Muscle of leg (tissue), 11 donors: ENCODE results near the gene LRRC32. TPM values are rescaled to one million over a fixed set of nuclear protein-coding genes. Genes with fewer than 3 reads are reported as not detected.

Experiments
- DNase-seq: peaks from one replicate; pipeline ENCODE4 v3.0.0; 2013
- H3K27ac ChIP-seq: one replicate; pipeline ENCODE4 v1.5.1; 2013; ENCODE audit warnings: mild to moderate bottlenecking, low read length, control low read depth
- H3K27me3 ChIP-seq: one replicate; pipeline ENCODE4 v1.6.1; 2013; ENCODE audit warnings: low read length; ENCODE audit not compliant: control insufficient read depth, insufficient read depth
- H3K36me3 ChIP-seq: one replicate; pipeline ENCODE4 v1.6.1; 2013; ENCODE audit warnings: low read length; ENCODE audit not compliant: control insufficient read depth, insufficient read depth
- H3K4me1 ChIP-seq: one replicate; pipeline ENCODE4 v1.6.1; 2013; ENCODE audit warnings: low read length; ENCODE audit not compliant: control insufficient read depth, insufficient read depth
- H3K4me3 ChIP-seq: one replicate; pipeline ENCODE4 v1.5.1; 2013; ENCODE audit warnings: low read length, control low read depth
- H3K9me3 ChIP-seq: replicated peaks from 2 replicates; pipeline ENCODE4 v1.6.1; 2013; ENCODE audit warnings: low read depth, low read length; ENCODE audit not compliant: control insufficient read depth
- WGBS: methylation state at CpG from one replicate; pipeline ENCODE4 v1.1.5; 2013; ENCODE audit warnings: missing lambda C conversion rate; ENCODE audit not compliant: insufficient coverage; 5-methylcytosine and 5-hydroxymethylcytosine counted together
- polyA plus RNA-seq, 8 donors: library from polyadenylated mRNA; unstranded; fragments of 120-200 nt; gene quantifications; one replicate each; pipeline versions ENCODE4 v1.2.1 to v1.2.3, GENCODE V29; 2013; ENCODE audit warnings: inconsistent platforms in 1 of 8, low replicate concordance in 1 of 8; ENCODE audit not compliant: insufficient read length in 8 of 8, insufficient read depth in 1 of 8
- total RNA-seq: library from RNA; stranded (reverse); fragments of 120-200 nt; gene quantifications from one replicate; pipeline ENCODE4 v1.2.4, GENCODE V29; 2013

Gene LRRC32
- total and polyA plus RNA-seq, 9 donors: 21.8 to 37.5 (median 31.8) TPM

DNA sequence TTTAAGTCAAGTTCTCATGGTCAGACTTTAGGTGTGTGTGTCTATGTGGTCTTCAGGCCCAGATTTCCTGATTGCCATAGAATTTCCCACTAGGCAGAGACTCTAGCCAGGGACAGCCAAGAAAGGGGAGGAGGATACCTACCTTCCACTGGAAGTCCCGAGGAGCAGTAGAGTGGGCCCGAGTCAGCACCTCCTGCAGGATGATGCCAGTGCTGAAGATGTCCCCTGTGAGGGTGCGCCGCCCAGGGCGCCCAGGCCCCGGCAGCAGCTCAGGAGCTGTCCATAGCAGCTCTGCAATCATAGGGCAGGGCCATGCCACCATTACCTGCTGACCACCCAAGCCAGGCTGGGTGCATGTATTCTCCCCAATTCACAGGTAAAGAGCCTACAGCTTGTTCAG, 41.6 kb upstream of the LRRC32 start:
- Histone ChIP-seq H3K4me1 (no peaks in the 10 kb centered on the region), H3K4me3 (no peak overlapping the region), H3K27me3 (no peaks in the 10 kb centered on the region), H3K36me3 (no peaks in the 10 kb centered on the region), H3K9me3 (no peaks in the 10 kb centered on the region), H3K27ac (no peak overlapping the region)
- no peak for DNase-seq
- WGBS: 81% methylated on average over 6 of the region's 6 CpGs

DNA sequence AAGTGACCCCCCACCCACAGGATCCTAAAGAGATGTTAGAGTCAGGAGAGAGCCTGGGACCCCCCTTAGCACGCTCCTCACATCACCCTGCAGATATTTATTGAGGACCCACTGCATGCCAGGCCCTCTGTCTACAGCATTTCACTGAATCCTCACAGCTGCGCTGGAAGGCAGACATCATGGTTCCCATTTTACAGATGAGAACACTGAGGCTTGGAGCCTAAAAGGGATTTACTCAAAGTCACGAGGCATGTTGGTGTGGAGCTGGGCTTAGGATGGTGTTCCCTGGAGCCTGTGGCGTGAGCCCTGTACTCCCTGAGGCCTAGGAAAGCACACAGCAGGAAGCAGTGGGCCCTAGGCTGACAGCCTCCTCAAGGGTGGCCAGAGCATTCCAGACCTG, 39.2 kb upstream of the LRRC32 start:
- WGBS: 85% methylated on average over 3 of the region's 4 CpGs
- Histone ChIP-seq H3K4me3 (no peak overlapping the region), H3K36me3 (no peaks in the 10 kb centered on the region), H3K9me3 (peaks cover 6% of the 10 kb centered on the region), H3K27me3 (no peaks in the 10 kb centered on the region), H3K4me1 (no peaks in the 10 kb centered on the region), H3K27ac (no peak overlapping the region)
- DNase-seq: no peak

DNA sequence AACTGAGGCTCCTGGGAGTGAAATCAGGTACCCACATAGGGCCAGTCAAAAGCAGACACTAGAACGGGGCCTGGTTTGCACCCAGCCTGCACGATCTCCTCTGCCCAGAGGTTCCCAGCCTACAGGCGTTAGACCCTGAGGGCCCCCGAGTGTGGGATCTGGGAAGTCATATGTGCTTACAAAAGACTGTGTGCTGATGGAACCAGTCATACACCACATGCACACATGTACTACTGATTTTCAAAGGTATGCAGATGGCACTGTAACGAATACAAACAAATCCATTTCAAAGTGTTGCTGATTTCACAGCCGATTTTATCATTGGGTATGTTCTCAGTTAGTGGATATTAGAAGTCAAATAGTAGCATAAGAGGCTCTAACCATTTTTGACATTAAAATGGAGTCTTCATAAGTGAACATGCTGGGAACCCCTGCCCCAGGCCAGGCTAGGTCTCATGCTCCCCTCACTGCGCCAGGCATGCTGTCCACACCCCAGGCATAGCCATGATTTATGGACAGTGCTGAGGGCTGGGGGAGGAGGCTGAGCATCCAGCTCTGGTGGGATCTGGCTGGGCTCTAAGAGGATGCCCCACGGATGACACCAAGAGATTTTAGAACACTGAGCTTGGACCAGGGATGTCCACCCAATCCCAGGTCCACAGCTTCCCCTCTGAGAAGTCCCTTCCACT, 38.6 kb upstream of the LRRC32 start:
- Histone ChIP-seq H3K36me3 (no peaks in the 10 kb centered on the region), H3K27me3 (no peaks in the 10 kb centered on the region), H3K9me3 (peaks cover 6% of the 10 kb centered on the region), H3K4me1 (no peaks in the 10 kb centered on the region), H3K4me3 (no peak overlapping the region), H3K27ac (no peak overlapping the region)
- 73% methylated on average over 4 of the region's 8 CpGs for WGBS
- DNase-seq: no peak

DNA sequence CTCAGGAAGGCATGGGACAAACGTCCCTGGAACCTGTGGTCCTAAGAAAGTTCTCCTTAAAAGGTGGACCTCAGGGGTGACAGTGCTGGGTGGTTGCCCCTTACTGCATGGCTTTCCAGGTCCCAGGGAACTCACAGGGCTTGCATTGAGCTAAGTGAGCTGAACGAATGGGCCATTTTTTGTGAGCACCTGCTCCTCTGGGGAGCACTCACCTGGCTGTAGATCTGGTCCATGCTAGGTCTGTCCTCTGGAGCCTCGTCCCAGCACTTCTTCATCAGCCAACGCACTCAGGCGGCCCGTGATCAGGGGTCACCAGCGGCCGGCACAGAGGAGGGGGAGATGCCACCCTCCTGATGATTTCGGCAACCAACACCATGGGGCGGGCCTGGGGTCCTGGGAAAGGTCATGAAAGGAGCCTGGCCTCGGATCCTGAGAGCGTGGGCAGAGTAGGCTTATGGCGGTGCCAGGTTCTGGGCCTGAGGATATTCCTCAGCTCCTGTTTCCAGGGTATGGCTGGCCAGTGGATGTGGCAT, 36.8 kb upstream of the LRRC32 start:
- Histone ChIP-seq H3K9me3 (peaks cover 6% of the 10 kb centered on the region), H3K4me1 (no peaks in the 10 kb centered on the region), H3K27ac (no peak overlapping the region), H3K4me3 (no peak overlapping the region), H3K36me3 (no peaks in the 10 kb centered on the region), H3K27me3 (no peaks in the 10 kb centered on the region)
- DNase-seq: no peak
- 77% methylated on average over 12 of the region's 13 CpGs for WGBS

DNA sequence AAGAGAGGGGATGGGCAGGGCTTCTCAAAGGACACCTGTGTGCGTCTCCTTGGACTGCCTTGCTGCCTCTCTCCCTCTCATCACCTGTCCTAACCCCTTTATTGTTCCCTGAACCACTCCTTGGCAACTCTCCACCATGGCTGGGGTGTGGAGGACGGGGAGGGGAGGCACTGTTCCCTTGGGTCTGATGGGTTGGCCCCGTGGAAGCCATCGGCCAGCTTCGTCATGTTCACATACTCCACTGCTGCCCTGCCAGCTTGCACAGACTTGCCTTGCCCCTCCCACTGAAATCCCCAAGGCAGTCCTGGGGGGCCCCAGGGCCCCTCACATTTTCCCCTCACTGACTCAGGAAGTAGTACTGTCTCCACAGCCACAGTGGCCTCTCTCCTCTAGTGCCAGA, 36.1 kb upstream of the LRRC32 start:
- no peak for DNase-seq
- Histone ChIP-seq H3K27me3 (no peaks in the 10 kb centered on the region), H3K9me3 (peaks cover 6% of the 10 kb centered on the region), H3K36me3 (no peaks in the 10 kb centered on the region), H3K4me1 (peaks cover 2% of the 10 kb centered on the region), H3K4me3 (no peak overlapping the region), H3K27ac (no peak overlapping the region)
- 100% methylated on average over 1 of the region's 5 CpGs for WGBS

DNA sequence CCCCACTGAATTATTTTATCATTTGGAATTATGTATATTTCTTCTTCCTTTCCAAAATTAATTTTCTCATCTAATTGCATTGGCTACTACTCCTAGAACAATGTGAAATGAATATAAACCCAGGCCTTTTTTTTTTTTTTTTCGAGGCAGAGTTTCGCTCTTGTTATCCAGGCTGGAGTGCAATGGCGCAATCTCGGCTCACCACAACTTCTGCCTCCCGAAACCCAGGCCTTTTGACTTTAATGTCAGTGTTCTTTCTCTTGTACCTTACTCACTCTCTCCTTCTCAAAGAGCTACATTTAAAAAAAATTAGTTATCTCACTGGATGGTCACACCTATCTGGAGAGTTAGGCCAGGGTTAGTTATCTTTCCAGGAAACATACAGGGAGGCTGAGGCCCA, 35.3 kb upstream of the LRRC32 start:
- no peaks in the 10 kb centered on the region for H3K36me3 ChIP-seq
- H3K27me3 ChIP-seq: no peaks in the 10 kb centered on the region
- no peak overlapping the region for H3K27ac ChIP-seq
- no peak for DNase-seq
- H3K4me1 ChIP-seq: peaks cover 6% of the 10 kb centered on the region
- H3K9me3 ChIP-seq: peaks cover 6% of the 10 kb centered on the region
- H3K4me3 ChIP-seq: no peak overlapping the region
- WGBS: no CpG with 5 or more reads among the region's 5 CpGs

DNA sequence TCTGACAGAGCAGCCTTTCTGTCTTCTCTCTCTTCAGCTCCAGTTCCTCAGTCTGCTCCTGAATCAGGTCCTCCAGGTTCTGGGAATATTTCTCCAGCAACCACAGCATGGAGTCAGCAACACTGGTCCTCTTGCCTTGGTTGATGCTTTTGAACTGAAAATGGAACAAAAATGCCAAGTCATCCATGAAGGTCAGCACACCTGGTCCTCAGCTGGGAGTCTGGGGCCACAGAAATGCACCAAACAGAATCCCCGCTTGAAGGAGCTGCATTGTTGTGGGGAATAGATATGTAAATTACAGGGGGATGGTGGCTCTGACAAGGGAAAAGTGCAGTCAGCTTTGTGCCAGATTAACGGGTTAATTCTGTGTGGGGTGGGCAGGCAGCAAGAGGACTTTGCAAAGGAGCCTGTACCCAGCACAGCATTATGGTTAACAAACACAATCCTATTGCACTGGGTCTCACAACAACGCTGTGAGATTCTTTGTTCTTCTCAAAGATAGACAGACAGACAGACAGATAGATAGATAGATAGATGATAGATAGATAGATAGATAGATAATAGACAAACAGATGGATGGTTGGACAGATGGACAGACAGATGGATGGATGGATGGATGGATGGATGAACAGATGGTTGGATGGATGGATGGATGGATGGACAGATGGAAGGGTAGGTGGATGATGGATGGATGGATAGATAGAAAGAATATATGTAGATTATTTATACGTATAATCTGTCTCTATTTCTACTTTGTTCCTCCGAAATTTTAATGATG, 33.8 kb upstream of the LRRC32 start:
- 67% methylated on average over 1 of the region's 5 CpGs for WGBS
- DNase-seq: no peak
- peaks cover 6% of the 10 kb centered on the region for H3K9me3 ChIP-seq
- H3K4me3 ChIP-seq: no peak overlapping the region
- H3K36me3 ChIP-seq: no peaks in the 10 kb centered on the region
- H3K4me1 ChIP-seq: peaks cover 15% of the 10 kb centered on the region
- no peak overlapping the region for H3K27ac ChIP-seq
- H3K27me3 ChIP-seq: no peaks in the 10 kb centered on the region

DNA sequence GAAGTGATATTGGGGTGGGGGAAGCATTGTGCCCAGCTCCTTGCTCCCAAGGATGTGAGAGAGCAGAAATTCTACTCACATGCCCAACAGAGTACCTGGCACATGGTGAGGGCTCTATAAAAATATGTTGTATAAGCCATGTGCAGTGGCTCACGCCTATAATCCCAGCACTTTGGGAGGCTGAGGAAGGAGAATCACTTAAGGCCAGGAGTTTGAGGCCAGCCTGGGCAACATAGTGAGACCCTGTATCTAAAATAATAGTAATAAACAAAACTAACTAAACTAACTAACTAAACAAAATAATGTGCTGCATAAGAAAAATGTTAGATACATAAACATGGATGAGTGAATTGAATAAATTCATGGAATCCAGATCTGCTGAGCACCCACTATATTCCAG, 33.2 kb upstream of the LRRC32 start:
- WGBS: no CpG with 5 or more reads among the region's 1 CpG
- peaks cover 6% of the 10 kb centered on the region for H3K9me3 ChIP-seq
- no peaks in the 10 kb centered on the region for H3K36me3 ChIP-seq
- no peak overlapping the region for H3K27ac ChIP-seq
- no peak for DNase-seq
- H3K27me3 ChIP-seq: no peaks in the 10 kb centered on the region
- H3K4me1 ChIP-seq: peaks cover 15% of the 10 kb centered on the region
- no peak overlapping the region for H3K4me3 ChIP-seq

DNA sequence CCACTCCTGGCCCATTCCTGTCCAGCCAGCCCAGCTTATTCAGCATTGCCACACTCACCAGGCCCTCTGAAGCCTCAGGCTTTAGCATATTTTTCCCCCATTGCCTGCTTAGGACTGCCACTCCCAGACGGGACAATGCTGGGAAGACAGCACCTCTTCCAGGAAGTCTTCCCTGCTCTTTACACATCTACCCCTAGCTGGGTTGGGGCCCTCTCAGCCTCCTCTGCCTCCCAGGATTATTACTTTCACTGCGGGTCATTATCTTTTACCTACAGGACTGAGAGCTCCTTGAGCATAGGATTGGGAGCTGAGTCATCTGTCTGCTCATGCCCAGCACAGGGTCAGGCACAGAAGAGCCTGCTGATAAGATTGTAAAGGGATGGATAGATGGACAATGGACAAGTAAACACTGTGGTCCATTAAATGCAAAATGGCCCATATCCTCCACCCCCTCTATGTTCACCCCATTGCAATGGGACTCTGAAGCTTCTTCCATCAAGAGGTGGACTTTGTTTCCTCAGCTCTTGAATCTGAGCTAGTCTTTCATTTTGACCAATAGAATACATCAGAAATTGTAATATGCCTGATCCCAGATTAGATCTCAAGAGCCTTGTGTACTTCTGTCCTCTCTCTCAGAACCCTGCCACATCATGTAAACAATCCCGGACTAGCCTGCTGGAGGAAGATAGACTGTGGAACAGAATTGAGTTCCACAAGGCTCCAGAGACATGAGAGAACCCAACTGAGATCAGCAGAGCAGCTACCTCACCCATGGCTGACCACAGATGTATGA, 32.0 kb upstream of the LRRC32 start:
- peaks cover 6% of the 10 kb centered on the region for H3K9me3 ChIP-seq
- no peak overlapping the region for H3K4me3 ChIP-seq
- WGBS: 88% methylated on average over 1 of the region's 3 CpGs
- peaks cover 15% of the 10 kb centered on the region for H3K4me1 ChIP-seq
- DNase-seq: no peak
- H3K27me3 ChIP-seq: no peaks in the 10 kb centered on the region
- H3K27ac ChIP-seq: no peak overlapping the region
- no peaks in the 10 kb centered on the region for H3K36me3 ChIP-seq
